ENCODE measurements around the gene DCPS.
"Not testable (repeated sequence)": the region's sequence is repeated elsewhere in the genome, so short reads cannot be mapped to it uniquely, and the experiment has no call there.

DCPS gene

GRCh38 chr11:126387857-126388256, 84.0 kb downstream of the DCPS start:
- DNase-seq = no peak

GRCh38 chr11:126390272-126390867, 86.5 kb downstream of the DCPS start:
- no peak for DNase-seq

GRCh38 chr11:126391286-126391954, 87.6 kb downstream of the DCPS start:
- DNase-seq = no peak

GRCh38 chr11:126391970-126392632, 88.2 kb downstream of the DCPS start:
- no peak for DNase-seq

- DNase-seq = no peak
These were observed 88.8 kb downstream of the DCPS start for GRCh38 chr11:126392633-126393013.

- no peak for DNase-seq
These were observed 89.3 kb downstream of the DCPS start for GRCh38 chr11:126393143-126393542.

- DNase-seq = no peak
These were observed 90.2 kb downstream of the DCPS start for GRCh38 chr11:126394036-126394435.

GRCh38 chr11:126394634-126395072, 90.8 kb downstream of the DCPS start:
- not testable (repeated sequence) for DNase-seq

Measured in NCI-H1048 (cell line).